IMR-90 (cell line): ENCODE measurements around the gene RRP1.

Experiments
- CTCF ChIP-seq: conservative IDR thresholded peaks from 2 replicates; pipeline ENCODE4 v1.5.1; 2012; ENCODE audit warnings: mild to moderate bottlenecking, low read depth, low read length, improper control_type of control experiment
- POLR2A ChIP-seq: IDR thresholded peaks from 2 replicates; pipeline ENCODE4 v1.6.1; 2012; ENCODE audit warnings: mild to moderate bottlenecking, low read depth, low read length
- RAD21 ChIP-seq: IDR thresholded peaks from 2 replicates; pipeline ENCODE4 v1.6.1; 2012; ENCODE audit warnings: low read length, improper control_type of control experiment
- RFX5 ChIP-seq: IDR thresholded peaks from 2 replicates; pipeline ENCODE4 v1.8.0; 2012; ENCODE audit warnings: low read depth, mild to moderate bottlenecking, low read length, moderate library complexity
- SMC3 ChIP-seq: fragments of 150-350 bp; IDR thresholded peaks from 2 replicates; pipeline ENCODE4 v1.6.1; 2016; ENCODE audit warnings: low read depth, mild to moderate bottlenecking, antibody characterized with exemption, low read length, moderate library complexity

GRCh38 chr21:43851593-43851992 lies 62.2 kb downstream of the RRP1 start:
- no peak for TF ChIP-seq POLR2A
- TF ChIP-seq CTCF = no peak
- TF ChIP-seq RAD21 = no peak
- no peak for TF ChIP-seq RFX5
- no peak for TF ChIP-seq SMC3
